ENCODE measurements around the gene ZNF394. TPM values are rescaled to one million over a fixed set of nuclear protein-coding genes. Genes with fewer than 3 reads are reported as not detected.

Gene ZNF394
- polyA plus RNA-seq, 1 of the 3 experiments (the other 2 are of a cell fraction) = 19.8 TPM

GRCh38 chr7:99497766-99498545 lies 2.1 kb downstream of the ZNF394 start:
- Histone ChIP-seq H3K4me2 (peak overlapping the region; percentile 91), H3K27me3 (ENCODE audit: insufficient read depth) (no peaks in the 10 kb centered on the region), H3K4me1 (ENCODE audit: control insufficient read depth in 1 of 2, insufficient read depth in 2 of 2, low read depth in 1 of 2, low read length in 1 of 2) (peaks cover 9 to 10% of the 10 kb centered on the region in 2 experiments; a peak in 3 of 4 replicates), H4K20me1 (ENCODE audit: insufficient read depth) (peaks cover 18% of the 10 kb centered on the region), H3K9me2 (no peaks in the 10 kb centered on the region), H3K9me3 (peaks cover 9% of the 10 kb centered on the region; the same call in 1 of the 2 replicates), H3K9ac (peak overlapping the region; percentile 74), H3K27ac (ENCODE audit: low read depth in 2 of 2, low read length in 1 of 2) (no peak overlapping the region), H3F3A (replicated peaks; ENCODE audit: insufficient read depth) (peaks cover 5% of the 10 kb centered on the region), H3K79me2 (ENCODE audit: insufficient read depth) (peaks cover 84% of the 10 kb centered on the region), H3K36me3 (replicated peaks in 1 of 2; ENCODE audit: control insufficient read depth in 1 of 2, insufficient read depth in 2 of 2, low read length in 1 of 2) (peaks cover 16 to 48% of the 10 kb centered on the region in 2 experiments), H3K4me3 (ENCODE audit: low read depth in 2 of 2, low read length in 1 of 2) (peak overlapping the region; percentile 65 to 80), H2AFZ (ENCODE audit: low read depth) (no peak overlapping the region)
- POLR2A ChIA-PET = no interaction called here
- TF ChIP-seq EZH2phosphoT487 (IDR thresholded peaks at IDR 0.05; ENCODE audit: borderline replicate concordance, low read depth) = no peak
- TF ChIP-seq RCOR1 (IDR thresholded peaks at IDR 0.05; ENCODE audit: low read length) = no peak
- TF ChIP-seq JUND (IDR thresholded peaks at IDR 0.05) = no peak
- no peak for TF ChIP-seq ELF1 (IDR thresholded peaks at IDR 0.05)
- TF ChIP-seq EP300 (IDR thresholded peaks at IDR 0.05; ENCODE audit: borderline replicate concordance in 1 of 2, low read depth in 1 of 2, low read length in 1 of 2) = no peak
- no peak for TF ChIP-seq USF2 (IDR thresholded peaks at IDR 0.05; ENCODE audit: borderline replicate concordance, low read depth, low read length)
- TF ChIP-seq MEF2A (IDR thresholded peaks at IDR 0.05; ENCODE audit: borderline replicate concordance, low read depth) = no peak
- no peak for TF ChIP-seq FOXJ3 (CRISPR knock-in tag; IDR thresholded peaks at IDR 0.05)
- TF ChIP-seq ZBTB33 (IDR thresholded peaks at IDR 0.05; ENCODE audit: borderline replicate concordance, low read depth) = no peak
- no peak for TF ChIP-seq GABPA (IDR thresholded peaks at IDR 0.05; ENCODE audit: low read depth)
- no peak for TF ChIP-seq IRF3 (IDR thresholded peaks at IDR 0.05; ENCODE audit: low read depth, low read length)
- no peak for TF ChIP-seq FOXM1 (IDR thresholded peaks at IDR 0.05; ENCODE audit: low read depth)
- TF ChIP-seq USF1 (IDR thresholded peaks at IDR 0.05; ENCODE audit: borderline replicate concordance, low read depth) = no peak
- WGBS (ENCODE audit: low lambda C conversion rate) = 56% methylated on average over 6 of the region's 6 CpGs
- CTCF ChIA-PET = no interaction called here
- DNase-seq = no peak
